ENCODE results near the gene PIK3CG.

- no peak for TF ChIP-seq CTCF (IDR thresholded peaks at IDR 0.05; ENCODE audit: low read length)
- no peak for TF ChIP-seq EZH2 (IDR thresholded peaks at IDR 0.05; ENCODE audit: borderline replicate concordance, low read length)
Measured at GRCh38 chr7:106855540-106856132, 9.4 kb upstream of the PIK3CG start.
